LoVo (cell line): Measurements from ENCODE around the gene GABBR2.
"Not testable (repeated sequence)": the region's sequence is repeated elsewhere in the genome, so short reads cannot be mapped to it uniquely, and the experiment has no call there.

Experiments
- DNase-seq: peaks from one replicate; pipeline ENCODE4 v3.0.0-alpha.2; 2016; ENCODE audit warnings: low spot score

The GABBR2 gene

GRCh38 chr9:98684816-98685215 lies 23.9 kb downstream of the GABBR2 start:
- DNase-seq: not testable (repeated sequence)

GRCh38 chr9:98678244-98678842 lies 30.4 kb downstream of the GABBR2 start:
- no peak for DNase-seq

- no peak for DNase-seq
Measured at GRCh38 chr9:98673681-98674080, 35.1 kb downstream of the GABBR2 start.

- DNase-seq: no peak
Measured at GRCh38 chr9:98667005-98667640, 41.6 kb downstream of the GABBR2 start.

- DNase-seq: no peak
Measured at GRCh38 chr9:98665501-98665900, 43.2 kb downstream of the GABBR2 start.

GRCh38 chr9:98660541-98660940 lies 48.2 kb downstream of the GABBR2 start:
- no peak for DNase-seq

- DNase-seq: no peak
Measured at GRCh38 chr9:98658951-98659351, 49.8 kb downstream of the GABBR2 start.

- DNase-seq: no peak
Measured at GRCh38 chr9:98657897-98658296, 50.8 kb downstream of the GABBR2 start.

- no peak for DNase-seq
Measured at GRCh38 chr9:98656511-98656910, 52.2 kb downstream of the GABBR2 start.

GRCh38 chr9:98655428-98655827 lies 53.3 kb downstream of the GABBR2 start:
- not testable (repeated sequence) for DNase-seq

- no peak for DNase-seq
Measured at GRCh38 chr9:98654247-98654646, 54.5 kb downstream of the GABBR2 start.

- no peak for DNase-seq
Measured at GRCh38 chr9:98652741-98653140, 56.0 kb downstream of the GABBR2 start.

- DNase-seq: no peak
Measured at GRCh38 chr9:98652302-98652701, 56.4 kb downstream of the GABBR2 start.

GRCh38 chr9:98647236-98647635 lies 61.5 kb downstream of the GABBR2 start:
- DNase-seq: no peak

GRCh38 chr9:98644011-98644410 lies 64.7 kb downstream of the GABBR2 start:
- no peak for DNase-seq

- DNase-seq: no peak
Measured at GRCh38 chr9:98642661-98643312, 65.9 kb downstream of the GABBR2 start.

GRCh38 chr9:98641695-98642094 lies 67.0 kb downstream of the GABBR2 start:
- DNase-seq: no peak

- no peak for DNase-seq
Measured at GRCh38 chr9:98640394-98640793, 68.3 kb downstream of the GABBR2 start.

- DNase-seq: no peak
Measured at GRCh38 chr9:98639133-98639532, 69.6 kb downstream of the GABBR2 start.

GRCh38 chr9:98637381-98637780 lies 71.4 kb downstream of the GABBR2 start:
- DNase-seq: no peak

- peak; percentile 7 for DNase-seq
Measured at GRCh38 chr9:98635374-98635773, 73.4 kb downstream of the GABBR2 start.

- DNase-seq: no peak
Measured at GRCh38 chr9:98634685-98635336, 73.9 kb downstream of the GABBR2 start.

- no peak for DNase-seq
Measured at GRCh38 chr9:98632839-98633238, 75.9 kb downstream of the GABBR2 start.
